GM23248 (cell line): ENCODE measurements around the gene BCL2L14. TPM values are rescaled to one million over a fixed set of nuclear protein-coding genes. Genes with fewer than 3 reads are reported as not detected.
"Not testable (repeated sequence)": the region's sequence is repeated elsewhere in the genome, so short reads cannot be mapped to it uniquely, and the experiment has no call there.

Experiments
- DNase-seq: peaks from one replicate; pipeline ENCODE4 v3.0.0-alpha.2; 2015
- H2AFZ ChIP-seq: fragments of 200-600 bp; sonication (generic); 2 replicates; pipeline ENCODE4 v1.6.1; 2016; ENCODE audit warnings: antibody characterized with exemption
- H3F3A ChIP-seq: fragments of 200-600 bp; sonication (generic); 2 replicates; pipeline ENCODE4 v1.6.1; 2016; ENCODE audit warnings: mild to moderate bottlenecking, antibody characterized with exemption, mixed run types; ENCODE audit not compliant: insufficient read depth
- H3K27ac ChIP-seq: fragments of 200-600 bp; sonication (generic); 2 replicates; pipeline ENCODE4 v1.5.1; 2016; ENCODE audit warnings: mild to moderate bottlenecking
- H3K27me3 ChIP-seq: fragments of 200-600 bp; sonication (generic); replicated peaks from 2 replicates; pipeline ENCODE4 v1.6.1; 2016; ENCODE audit warnings: mild to moderate bottlenecking; ENCODE audit not compliant: insufficient read depth
- H3K36me3 ChIP-seq: fragments of 200-600 bp; sonication (generic); 2 replicates; pipeline ENCODE4 v1.6.1; 2016; ENCODE audit warnings: low read depth, mild to moderate bottlenecking
- H3K4me1 ChIP-seq: fragments of 200-600 bp; sonication (generic); 2 replicates; pipeline ENCODE4 v1.6.1; 2016; ENCODE audit warnings: mild to moderate bottlenecking; ENCODE audit not compliant: insufficient read depth
- H3K4me2 ChIP-seq: fragments of 200-600 bp; sonication (generic); one replicate; pipeline ENCODE4 v1.6.1; 2016; ENCODE audit warnings: mild to moderate bottlenecking; ENCODE audit not compliant: unreplicated experiment
- H3K4me3 ChIP-seq: fragments of 200-600 bp; sonication (generic); 2 replicates; pipeline ENCODE4 v1.5.1; 2016; ENCODE audit warnings: mild to moderate bottlenecking
- H3K79me2 ChIP-seq: fragments of 200-600 bp; sonication (generic); 2 replicates; pipeline ENCODE4 v1.6.1; 2016; ENCODE audit warnings: mild to moderate bottlenecking; ENCODE audit not compliant: insufficient read depth
- H3K9ac ChIP-seq: fragments of 200-600 bp; sonication (generic); 2 replicates; pipeline ENCODE4 v1.6.1; 2016; ENCODE audit warnings: mild to moderate bottlenecking
- H3K9me2 ChIP-seq: fragments of 200-600 bp; sonication (generic); 2 replicates; pipeline ENCODE4 v1.6.1; 2016; ENCODE audit warnings: mixed run types, mild to moderate bottlenecking, moderate library complexity; ENCODE audit not compliant: insufficient read depth
- H3K9me3 ChIP-seq: fragments of 200-600 bp; sonication (generic); one replicate; pipeline ENCODE4 v1.6.1; 2017; ENCODE audit warnings: low read depth
- H4K20me1 ChIP-seq: fragments of 200-600 bp; sonication (generic); 2 replicates; pipeline ENCODE4 v1.6.0; 2016; ENCODE audit not compliant: insufficient read depth
- EZH2 ChIP-seq: fragments of 200-600 bp; sonication (generic); IDR thresholded peaks from 2 replicates; pipeline ENCODE4 v1.6.1; 2018; ENCODE audit warnings: antibody characterized with exemption, mild to moderate bottlenecking; ENCODE audit not compliant: insufficient read depth, poor library complexity, severe bottlenecking
- EZH2phosphoT487 ChIP-seq: fragments of 200-600 bp; sonication (generic); IDR thresholded peaks from 2 replicates; pipeline ENCODE4 v1.6.1; 2018; ENCODE audit warnings: antibody characterized with exemption, moderate library complexity, mild to moderate bottlenecking, low read depth; ENCODE audit not compliant: insufficient read depth
- WGBS, 2 experiments: methylation state at CpG; one replicate each; pipeline ENCODE4 v1.1.6; 2015 to 2017; ENCODE audit warnings: low lambda C conversion rate in 2 of 2, low coverage in 1 of 2; ENCODE audit errors: missing lambda C conversion rate in 2 of 2; 5-methylcytosine and 5-hydroxymethylcytosine counted together
- in situ Hi-C: fragments of 300-500 bp; cut with MboI; formaldehyde crosslinking; loops from 2 replicates; pipeline ENCODE4 v1.15.0; 2020
- microRNA-seq: library from miRNA; unstranded; fragments of <30 nt; microRNA quantifications from one replicate; pipeline ENCODE4, GENCODE V29; 2016; ENCODE audit warnings: borderline number of aligned reads
- polyA plus RNA-seq: library from polyadenylated mRNA; unstranded; fragments of >200 nt; fragmentation: Nextera tagmentation; extraction: Ambion mirVana; gene quantifications from 2 replicates; pipeline ENCODE4 v1.2.1, GENCODE V29; 2016
- total RNA-seq: library from RNA; depleted of rRNA; stranded (reverse); fragments of >200 nt; shearing (Covaris generic); gene quantifications from 2 replicates; pipeline ENCODE4 v1.2.3, GENCODE V29; 2014; rRNA removed

Gene BCL2L14
- total and polyA plus RNA-seq, 2 experiments from 2014 or later = not detected

- Histone ChIP-seq H3K9me3 (no peaks in the 10 kb centered on the region), H3K27me3 (no peaks in the 10 kb centered on the region), H3K4me2 (no peak overlapping the region), H4K20me1 (no peaks in the 10 kb centered on the region), H3K4me1 (no peaks in the 10 kb centered on the region), H3K36me3 (0 out of 2 replicates have a peak, but pooled peaks cover 5% of the 10 kb centered on the region), H3K9me2 (no peaks in the 10 kb centered on the region), H3K9ac (no peak overlapping the region), H3K4me3 (no peak overlapping the region), H2AFZ (no peak overlapping the region), H3K27ac (no peak overlapping the region), H3F3A (no peaks in the 10 kb centered on the region), H3K79me2 (no peaks in the 10 kb centered on the region)
- 84 to 94% methylated on average over 3 of the region's 3 CpGs for WGBS, 2 experiments
- no peak for TF ChIP-seq EZH2phosphoT487
- TF ChIP-seq EZH2 = no peak
- in situ Hi-C loops = no loop called here
- DNase-seq = no peak
These were observed 67.7 kb downstream of the BCL2L14 start for GRCh38 chr12:12138203-12139154.

GRCh38 chr12:12141000-12141399 lies 70.3 kb downstream of the BCL2L14 start:
- no peaks in the 10 kb centered on the region for H3K4me1 ChIP-seq
- no peak for DNase-seq
- 0 out of 2 replicates have a peak, but pooled peaks cover 4% of the 10 kb centered on the region for H3K36me3 ChIP-seq
- H3K4me3 ChIP-seq = no peak overlapping the region
- H3K9me3 ChIP-seq = no peaks in the 10 kb centered on the region
- no peak for TF ChIP-seq EZH2
- H4K20me1 ChIP-seq = no peaks in the 10 kb centered on the region
- H3K27me3 ChIP-seq = no peaks in the 10 kb centered on the region
- no peak overlapping the region for H2AFZ ChIP-seq
- no peak overlapping the region for H3K4me2 ChIP-seq
- H3K9me2 ChIP-seq = no peaks in the 10 kb centered on the region
- no peaks in the 10 kb centered on the region for H3K79me2 ChIP-seq
- no peak overlapping the region for H3K27ac ChIP-seq
- no peaks in the 10 kb centered on the region; the same call in 1 of the 2 replicates for H3F3A ChIP-seq
- in situ Hi-C loops = no loop called here
- no peak overlapping the region for H3K9ac ChIP-seq

GRCh38 chr12:12144531-12144930 lies 73.8 kb downstream of the BCL2L14 start:
- H4K20me1 ChIP-seq, H3K4me3 ChIP-seq, H3K9me2 ChIP-seq, H3K79me2 ChIP-seq, H3K27ac ChIP-seq, H2AFZ ChIP-seq, H3K9ac ChIP-seq, H3F3A ChIP-seq, H3K4me1 ChIP-seq, in situ Hi-C loops, H3K9me3 ChIP-seq, H3K4me2 ChIP-seq, DNase-seq, H3K27me3 ChIP-seq: not testable (repeated sequence)
- 20 to 67% methylated on average over 1 of the region's 1 CpG for WGBS, 2 experiments
- H3K36me3 ChIP-seq = peaks cover 13% of the 10 kb centered on the region; the same call in 1 of the 2 replicates

- no peaks in the 10 kb centered on the region for H3K9me3 ChIP-seq
- in situ Hi-C loops = no loop called here
- WGBS, 2 experiments = 76 to 79% methylated on average over 6 of the region's 6 CpGs
- H3K4me3 ChIP-seq = no peak overlapping the region
- H3K79me2 ChIP-seq = no peaks in the 10 kb centered on the region
- no peaks in the 10 kb centered on the region for H3K9me2 ChIP-seq
- no peaks in the 10 kb centered on the region for H4K20me1 ChIP-seq
- no peak overlapping the region for H3K4me2 ChIP-seq
- no peak for DNase-seq
- peaks cover 13% of the 10 kb centered on the region; the same call in 1 of the 2 replicates for H3K36me3 ChIP-seq
- no peaks in the 10 kb centered on the region for H3K27me3 ChIP-seq
- TF ChIP-seq EZH2 (no peak), EZH2phosphoT487 (no peak)
- H3F3A ChIP-seq = no peaks in the 10 kb centered on the region; the same call in 1 of the 2 replicates
- no peak overlapping the region for H2AFZ ChIP-seq
- H3K27ac ChIP-seq = no peak overlapping the region
- H3K9ac ChIP-seq = no peak overlapping the region
- no peaks in the 10 kb centered on the region for H3K4me1 ChIP-seq
These were observed 76.4 kb downstream of the BCL2L14 start for GRCh38 chr12:12147111-12147510.

Small RNA genes lying within 50 kb of the gene (microRNA-seq; reads per million reads assigned to microRNA genes)
- gene MIR1244-4 = not detected

Other genes starting within 250 kb of the BCL2L14 start
- 19.2 and 20.1 TPM in 2 replicates for gene LRP6, start 196.1 kb downstream of the BCL2L14 start, total RNA-seq
- gene LRP6, start 196.1 kb downstream of the BCL2L14 start, polyA plus RNA-seq = 10.3 and 10.8 TPM in 2 replicates